GM10847 (cell line): ENCODE measurements around the gene WLS.

Source experiments
- POLR2A ChIP-seq: IDR thresholded peaks from 2 replicates; pipeline ENCODE4 v1.6.1; 2011; ENCODE audit not compliant: insufficient read length; ENCODE audit errors: extremely low read depth

WLS gene

DNA sequence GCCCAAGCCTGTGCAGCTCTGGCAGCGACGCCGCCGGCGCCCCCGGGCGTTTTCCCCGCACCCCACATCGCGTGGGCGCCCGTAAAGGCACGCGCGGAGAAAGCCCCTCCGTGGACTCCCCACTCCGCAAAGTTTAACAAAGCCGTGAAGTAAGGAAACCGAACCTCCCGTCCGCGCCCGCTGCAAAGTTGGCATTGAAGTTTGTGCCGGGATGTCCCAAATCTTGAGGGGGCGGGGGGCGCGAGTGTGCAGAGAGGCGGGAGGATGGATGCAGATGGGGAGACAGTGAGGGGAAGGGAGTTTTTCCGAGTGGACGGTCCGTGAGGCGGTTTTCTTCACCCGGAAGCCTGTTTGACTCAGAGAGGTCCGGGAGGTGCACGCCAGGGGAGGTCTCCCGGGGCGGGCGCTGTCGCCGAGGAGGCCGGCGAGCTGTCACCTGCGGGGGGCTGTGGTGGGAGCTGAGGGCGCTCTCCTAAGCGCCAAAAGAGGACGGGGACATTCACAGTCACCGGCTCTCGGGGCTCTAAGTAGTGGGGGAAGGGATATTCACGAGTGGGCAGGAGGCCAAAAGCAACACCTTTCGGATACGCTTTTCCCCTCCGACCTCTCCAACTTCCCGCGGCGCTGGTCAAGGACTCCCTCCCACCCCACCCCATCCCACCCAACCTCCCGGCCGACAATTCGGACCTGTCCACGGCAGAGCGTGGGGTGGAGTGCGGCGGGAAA lies 1.3 kb downstream of the WLS start:
- TF ChIP-seq POLR2A = no peak

DNA sequence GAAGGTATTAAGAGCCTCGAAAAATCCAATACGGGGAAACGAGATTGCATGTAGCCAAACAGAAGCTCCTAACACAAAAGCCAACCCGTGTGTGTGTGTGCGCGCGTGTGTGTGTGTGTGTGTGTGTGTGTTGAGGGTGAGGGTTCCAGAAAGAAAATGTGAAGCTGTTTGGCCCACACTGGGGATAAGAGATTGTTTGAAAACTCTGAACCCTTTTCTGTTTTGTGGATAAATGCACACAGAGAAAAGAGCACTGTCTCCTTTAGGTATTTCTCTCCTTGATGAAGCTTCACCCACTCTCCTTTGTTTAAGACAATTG lies 1.9 kb downstream of the WLS start:
- TF ChIP-seq POLR2A = no peak

DNA sequence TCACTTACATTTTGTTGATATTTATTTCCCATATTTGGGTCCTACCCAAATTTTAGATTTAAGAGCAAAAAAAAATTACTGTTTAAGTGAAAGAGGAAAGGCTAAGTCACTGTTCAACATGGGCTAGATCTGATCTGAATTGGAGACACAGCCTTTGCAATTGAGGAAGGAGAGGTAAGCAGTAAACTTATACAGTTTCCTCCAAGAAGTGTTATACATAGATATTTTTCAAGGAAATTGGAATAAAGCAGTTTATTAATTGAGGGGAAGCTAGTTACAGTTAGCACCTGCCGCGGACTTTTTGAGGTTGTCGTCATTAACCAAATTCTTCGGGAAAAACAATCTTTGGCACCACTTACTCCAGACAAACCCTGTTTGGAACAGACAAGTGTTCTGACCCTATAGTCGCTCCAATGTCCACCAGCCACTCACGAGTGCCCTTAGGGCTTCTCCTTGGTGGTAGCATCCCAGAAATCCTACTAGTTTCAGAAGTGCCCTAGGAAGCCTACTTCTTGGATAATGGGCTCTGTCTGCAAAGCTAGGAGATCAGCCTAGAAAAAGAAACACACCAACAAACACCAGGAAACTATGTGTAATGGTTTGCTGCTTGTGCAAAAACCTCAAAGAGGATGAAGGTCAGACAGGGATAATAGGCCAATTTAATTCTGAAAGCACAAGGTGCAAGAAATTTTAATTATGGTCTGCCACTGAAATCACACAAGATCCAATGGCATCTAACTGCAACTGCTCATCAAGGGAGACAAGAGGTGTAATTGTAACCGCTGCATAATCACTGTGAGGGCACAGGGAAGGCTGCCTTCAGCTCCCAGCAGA lies 2.5 kb downstream of the WLS start:
- TF ChIP-seq POLR2A = no peak

DNA sequence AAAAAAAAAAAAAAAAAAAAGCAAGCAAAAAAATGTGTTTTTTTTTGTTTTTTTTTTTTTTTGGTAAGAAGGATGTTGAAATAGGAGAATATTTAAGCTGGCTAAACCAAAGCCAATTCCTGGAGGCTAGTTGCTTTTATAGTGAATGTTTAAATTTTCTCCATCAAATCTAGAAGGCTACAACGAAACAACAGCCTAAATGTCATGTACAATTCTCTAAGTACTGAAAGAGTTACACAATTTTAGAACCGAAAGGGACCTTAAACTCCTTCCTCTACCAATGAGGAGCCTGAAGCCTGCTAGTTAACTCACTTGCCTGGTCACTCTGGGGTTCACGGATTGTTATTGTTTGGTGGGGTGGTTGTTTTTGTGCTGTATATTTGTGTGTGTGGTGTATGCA lies 3.5 kb downstream of the WLS start:
- TF ChIP-seq POLR2A = no peak

DNA sequence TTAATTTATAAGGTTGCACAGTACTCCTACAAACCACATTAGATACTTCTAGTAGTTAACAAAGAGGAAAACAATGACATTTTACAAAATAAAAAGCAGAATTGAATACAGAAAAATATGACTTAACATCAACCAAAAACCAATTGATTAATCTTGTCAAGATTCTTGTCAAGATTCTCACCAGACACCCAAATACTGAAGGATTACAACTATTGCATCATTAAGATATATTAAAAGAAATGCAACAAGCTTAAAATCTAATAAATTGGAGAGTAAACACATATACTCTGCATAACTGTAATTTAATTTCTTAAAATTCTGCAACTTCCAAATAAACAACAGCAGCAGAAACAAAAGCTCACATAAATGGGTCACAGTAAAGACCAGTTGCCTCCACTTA lies 4.7 kb downstream of the WLS start:
- no peak for TF ChIP-seq POLR2A

DNA sequence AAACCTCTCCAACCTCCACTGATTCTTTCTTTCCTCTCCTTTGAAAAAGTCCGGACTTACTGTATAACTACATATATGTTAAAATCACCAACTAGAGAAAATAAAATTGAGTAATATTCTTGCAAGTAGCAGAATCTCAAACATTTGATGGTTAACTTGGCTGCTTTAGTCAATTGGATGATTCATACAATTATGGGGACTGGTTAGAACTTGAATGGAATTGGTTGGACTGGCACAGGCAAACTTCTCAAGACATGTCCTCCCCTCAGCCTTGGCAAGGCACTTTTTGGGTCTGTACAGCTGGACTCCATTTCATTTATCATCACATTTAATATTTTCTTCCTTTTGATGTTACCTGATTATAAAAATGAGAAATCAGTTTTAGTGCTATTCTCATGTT lies 6.5 kb downstream of the WLS start:
- no peak for TF ChIP-seq POLR2A

DNA sequence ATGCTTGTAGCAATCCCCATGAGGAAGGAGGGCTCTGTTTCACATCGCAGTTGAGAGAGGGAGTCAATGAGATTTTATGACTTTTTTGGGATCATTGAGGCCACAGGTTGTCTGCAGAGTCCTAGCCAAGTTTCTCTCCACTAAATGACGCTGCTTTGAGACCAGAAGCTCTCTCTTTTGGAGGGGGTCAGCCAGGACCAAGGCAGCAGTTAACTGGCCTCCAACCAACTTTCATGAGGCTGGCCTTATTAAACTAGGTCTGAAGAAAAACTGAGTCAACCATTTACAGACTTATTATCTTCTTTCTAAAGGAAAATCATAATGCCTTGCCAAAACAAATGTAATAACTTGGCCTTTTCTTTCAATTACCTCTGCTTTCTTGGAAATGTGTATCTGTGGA lies 8.6 kb downstream of the WLS start:
- TF ChIP-seq POLR2A = no peak

DNA sequence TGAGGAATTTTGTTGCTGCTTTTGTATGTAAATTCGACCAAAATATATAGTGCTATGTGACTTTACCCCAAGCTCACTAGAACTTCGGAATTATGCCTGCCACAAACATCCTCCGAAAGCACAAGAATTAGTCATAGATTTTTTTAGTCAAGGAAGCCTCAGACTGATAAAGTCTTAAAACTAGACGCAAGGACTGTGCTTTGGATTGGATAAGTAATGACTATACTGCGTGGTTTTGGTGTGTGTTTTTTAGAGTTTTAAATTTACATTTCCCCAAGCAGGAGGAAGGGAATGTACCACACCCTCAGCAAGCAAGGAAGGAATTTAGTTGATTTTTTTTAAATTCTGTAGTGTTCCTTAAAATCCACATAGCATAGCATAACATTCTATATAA lies 10.3 kb downstream of the WLS start:
- no peak for TF ChIP-seq POLR2A

DNA sequence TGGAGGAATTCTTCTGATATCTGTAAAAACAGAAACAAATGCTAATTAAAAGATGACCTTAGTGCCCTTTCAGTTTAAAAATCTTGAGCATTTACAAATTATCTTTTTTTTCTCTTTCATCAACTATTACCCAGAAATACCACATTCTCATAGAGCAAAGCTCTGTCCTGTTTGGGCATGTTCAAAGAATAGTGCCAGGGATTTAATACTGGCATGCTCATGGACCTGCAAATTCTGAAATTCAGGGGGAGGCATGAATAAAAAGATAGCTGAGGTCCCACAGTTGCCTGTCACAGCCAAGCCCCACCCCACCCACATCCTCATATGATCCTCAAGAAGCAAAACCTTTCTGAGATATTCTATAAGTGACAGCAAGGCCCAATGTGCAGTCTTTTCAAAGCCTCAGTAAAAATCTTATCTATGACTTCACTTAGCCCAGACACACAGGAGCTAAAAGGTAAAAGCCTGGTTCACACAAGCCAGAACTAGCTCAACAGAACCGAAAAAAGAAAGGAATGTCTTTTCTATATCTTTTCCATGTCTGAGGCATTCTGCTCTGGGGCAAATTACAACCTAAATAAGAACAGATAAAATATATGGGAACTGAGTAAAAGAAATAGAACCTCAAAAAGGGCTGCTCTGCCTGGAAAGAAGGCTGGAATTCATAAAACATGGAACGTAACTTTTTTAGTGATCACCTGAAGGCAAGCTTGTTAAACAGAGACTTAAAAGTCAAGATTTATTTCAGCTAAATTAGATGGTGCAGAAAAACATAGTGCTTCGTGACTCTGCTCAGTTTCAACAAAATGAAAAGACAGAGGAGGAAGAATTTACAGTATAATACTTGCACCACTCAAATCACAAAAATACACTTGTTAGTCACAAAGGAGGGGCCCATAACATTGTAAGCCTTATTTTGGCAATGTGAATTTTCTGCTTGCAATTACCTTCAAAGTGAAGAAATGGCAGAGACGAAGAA lies 11.0 kb downstream of the WLS start:
- TF ChIP-seq POLR2A = no peak

DNA sequence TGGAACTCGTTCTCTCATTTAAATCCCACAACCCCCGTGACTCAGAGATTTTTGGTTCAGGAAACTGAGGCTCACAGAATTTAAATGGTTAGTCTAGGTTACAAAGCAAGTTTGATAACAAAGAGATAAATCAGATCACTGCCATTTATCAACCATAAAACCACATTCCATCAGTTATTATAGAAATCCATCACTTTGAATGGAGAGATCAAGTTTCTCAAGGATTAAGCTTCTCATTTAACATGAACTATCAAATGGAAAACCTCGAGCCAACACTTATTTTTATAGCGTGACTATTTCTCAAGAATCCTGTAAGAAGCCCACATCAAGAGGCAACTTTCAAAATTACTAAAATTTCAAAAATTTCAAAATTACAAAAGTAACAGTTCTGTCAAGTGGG lies 11.9 kb downstream of the WLS start:
- no peak for TF ChIP-seq POLR2A

DNA sequence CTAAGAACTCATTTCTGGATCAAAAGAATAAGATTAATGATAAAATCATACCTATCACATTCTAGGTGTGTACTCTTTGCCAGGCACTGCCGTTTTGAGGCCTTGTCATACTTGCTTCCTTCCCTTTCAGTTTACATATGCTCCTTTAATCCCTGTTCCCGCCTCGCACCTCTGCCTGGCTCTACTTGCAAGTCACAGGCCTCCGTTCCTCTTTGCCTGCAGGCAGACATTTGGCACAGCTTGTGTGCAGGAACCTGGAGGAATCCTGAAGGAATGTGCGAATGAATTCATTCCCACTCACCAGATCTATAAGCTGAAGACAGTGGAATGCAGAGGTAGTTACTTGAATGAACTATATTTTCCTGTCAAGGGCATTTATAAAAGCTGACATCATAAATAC lies 13.8 kb downstream of the WLS start:
- no peak for TF ChIP-seq POLR2A

DNA sequence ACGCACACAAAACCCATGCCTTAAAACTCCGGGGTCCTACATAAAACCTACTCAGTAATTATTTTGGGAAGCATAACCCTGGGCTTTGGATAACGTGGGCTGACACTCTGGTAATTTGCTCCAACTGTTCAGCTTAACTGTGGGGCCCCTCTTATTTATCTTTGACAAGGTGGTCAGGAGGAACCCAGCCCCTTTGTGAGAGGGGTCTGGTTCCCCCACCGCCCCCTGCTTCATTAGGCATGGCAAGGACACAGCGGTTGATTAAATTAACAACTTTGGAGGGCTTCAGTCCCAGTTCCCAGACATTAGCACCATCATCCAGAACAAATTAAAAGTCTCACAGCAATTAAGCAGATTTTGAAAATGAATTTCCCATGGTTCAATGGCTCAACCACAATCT lies 14.7 kb downstream of the WLS start:
- no peak for TF ChIP-seq POLR2A

DNA sequence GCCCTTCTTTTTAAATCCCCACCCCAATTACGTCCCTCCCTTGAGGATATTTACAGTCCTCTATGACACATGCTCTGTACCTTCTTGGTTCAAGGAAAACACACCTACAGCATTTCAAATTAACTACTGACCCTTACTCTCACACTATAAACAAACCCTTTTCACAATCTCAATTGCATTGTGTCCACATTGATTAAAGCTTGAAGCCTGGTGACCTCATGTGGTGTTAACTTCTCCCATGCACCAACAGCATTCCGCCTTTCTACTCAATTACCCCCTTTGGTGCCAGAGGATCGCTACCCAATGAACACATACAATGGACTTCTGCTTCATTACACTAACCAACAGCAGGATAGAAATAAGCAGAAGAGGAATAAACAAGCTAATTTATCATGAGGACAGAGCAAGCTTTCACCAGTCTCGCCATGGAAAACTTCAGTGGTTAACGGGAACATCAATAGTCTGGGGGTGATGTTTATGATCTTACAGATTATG lies 15.2 kb downstream of the WLS start:
- TF ChIP-seq POLR2A = no peak

DNA sequence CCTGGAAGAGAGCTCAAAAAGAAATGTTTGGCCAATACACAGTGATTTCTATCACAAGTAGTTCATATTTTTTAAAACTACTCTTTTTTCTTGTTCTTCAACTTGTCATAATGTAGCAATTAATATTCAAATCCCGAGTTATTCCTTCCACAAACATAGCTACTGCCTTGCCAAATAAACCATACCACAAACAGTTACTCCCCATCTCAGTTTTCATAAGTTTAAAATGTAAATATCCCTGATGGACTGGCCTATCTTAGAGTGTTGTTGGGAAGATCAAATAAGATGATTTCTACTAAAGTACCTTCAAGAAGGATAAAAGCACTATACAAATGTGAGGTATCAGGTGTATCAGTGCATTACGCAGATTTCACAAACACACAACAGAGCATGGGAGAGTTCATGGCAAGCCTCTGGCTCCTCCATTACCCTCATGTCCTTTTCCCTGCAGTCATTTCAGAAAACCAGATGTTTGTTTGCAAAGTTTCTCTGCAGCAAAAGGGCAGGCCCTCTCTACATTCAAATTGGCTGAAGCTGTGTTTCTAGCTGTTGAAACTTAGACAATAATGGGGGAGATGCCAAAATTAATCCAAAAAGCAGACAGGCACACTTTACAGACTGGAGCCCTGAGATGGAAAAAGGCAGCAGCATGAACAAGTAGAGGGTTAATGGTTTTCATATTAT lies 16.1 kb downstream of the WLS start:
- no peak for TF ChIP-seq POLR2A

DNA sequence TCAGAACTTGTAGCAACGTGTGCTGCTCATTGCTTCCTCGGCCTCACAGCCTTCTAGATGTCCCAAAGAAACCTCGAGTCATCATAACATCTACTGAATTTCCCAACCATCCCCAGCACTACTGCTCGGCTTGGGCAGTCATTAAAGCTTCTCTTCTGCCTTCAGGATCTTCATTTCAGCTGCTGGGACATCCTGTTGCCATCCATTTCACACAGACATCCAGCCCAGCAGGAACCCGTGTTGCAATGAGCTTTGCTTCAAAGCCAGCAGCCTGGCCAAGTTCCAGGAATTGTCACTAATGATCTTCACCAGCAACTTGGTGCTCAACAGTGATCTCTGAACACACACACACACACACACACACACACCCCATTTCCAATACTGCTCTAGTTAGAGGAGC lies 18.5 kb downstream of the WLS start:
- no peak for TF ChIP-seq POLR2A
